GM18507 (cell line): ENCODE measurements around the gene ZNF665.
"Not testable (repeated sequence)": the region's sequence is repeated elsewhere in the genome, so short reads cannot be mapped to it uniquely, and the experiment has no call there.

Source experiments
- DNase-seq: peaks from one replicate; pipeline ENCODE4 v3.0.0; 2011; ENCODE audit warnings: low read depth; ENCODE audit not compliant: insufficient read length; ENCODE audit errors: extremely low spot score
- FAIRE-seq: peaks from 2 replicates; lab custom pipeline; 2011; peaks lifted over from hg19 to GRCh38; lab: Jason Lieb, UNC

The ZNF665 gene

GRCh38 chr19:53160350-53160749 is 32.8 kb downstream of the ZNF665 start:
- no peak for DNase-seq
- FAIRE-seq = no peak

- no peak for FAIRE-seq
- no peak for DNase-seq
Observed at GRCh38 chr19:53158119-53158656, 35.0 kb downstream of the ZNF665 start.

GRCh38 chr19:53157626-53158025 is 35.5 kb downstream of the ZNF665 start:
- DNase-seq (no peak), FAIRE-seq (no peak)

- FAIRE-seq = no peak
Observed at GRCh38 chr19:53156850-53157249, 36.3 kb downstream of the ZNF665 start.

GRCh38 chr19:53147645-53148044 is 45.5 kb downstream of the ZNF665 start:
- no peak for DNase-seq
- FAIRE-seq = no peak

More at GRCh38 chr19:53156850-53157249, 36.3 kb downstream of the ZNF665 start:
- no peak for DNase-seq

- DNase-seq (no peak), FAIRE-seq (no peak)
Observed at GRCh38 chr19:53140351-53140750, 52.8 kb downstream of the ZNF665 start.

GRCh38 chr19:53136432-53136831 is 56.7 kb downstream of the ZNF665 start:
- DNase-seq = no peak
- no peak for FAIRE-seq

GRCh38 chr19:53132141-53132991 is 60.8 kb downstream of the ZNF665 start, which contains the start of gene ZNF415:
TSS of gene ZNF415 (minus strand) at chr19:53132910. CDS start at chr19:53122676, 10,234 bp downstream.
- no peak for DNase-seq
- FAIRE-seq = no peak

- FAIRE-seq (no peak), DNase-seq (no peak)
Observed at GRCh38 chr19:53131727-53132126, 61.4 kb downstream of the ZNF665 start.

GRCh38 chr19:53131085-53131590 is 62.0 kb downstream of the ZNF665 start:
- DNase-seq = no peak
- no peak for FAIRE-seq

- no peak for FAIRE-seq
- no peak for DNase-seq
Observed at GRCh38 chr19:53130506-53130905, 62.7 kb downstream of the ZNF665 start.

GRCh38 chr19:53126733-53127526 is 66.2 kb downstream of the ZNF665 start:
- not testable (repeated sequence) for DNase-seq, FAIRE-seq

GRCh38 chr19:53123400-53123799 is 69.8 kb downstream of the ZNF665 start:
- FAIRE-seq (no peak), DNase-seq (no peak)
